CD14-positive monocyte (primary cell): Measurements from ENCODE around the gene VAMP3. TPM values are rescaled to one million over a fixed set of nuclear protein-coding genes. Genes with fewer than 3 reads are reported as not detected.

Experiments used
- DNase-seq, 3 donors: peaks; one replicate each; pipeline ENCODE4 v3.0.0-alpha.2; 2011 to 2022
- H2AFZ ChIP-seq: 2 replicates; pipeline ENCODE4 v1.6.0; 2012; ENCODE audit warnings: mild to moderate bottlenecking, low read depth, low read length, inconsistent platforms; ENCODE audit not compliant: insufficient read depth, poor library complexity, severe bottlenecking
- H3K27ac ChIP-seq, 2 donors: 1 replicate in 1 of 2; 2 replicates in 1 of 2; pipeline ENCODE4 v1.5.1; 2012 to 2013; ENCODE audit warnings: low read length in 2 of 2, control low read depth in 1 of 2, inconsistent platforms in 1 of 2, low read depth in 1 of 2, mild to moderate bottlenecking in 1 of 2
- H3K27me3 ChIP-seq, 2 donors: one replicate each; pipeline versions ENCODE4 v1.6.0 to v1.6.1; 2011 to 2013; ENCODE audit warnings: low read length in 2 of 2; ENCODE audit not compliant: control insufficient read depth in 2 of 2, insufficient read depth in 2 of 2
- H3K36me3 ChIP-seq, 2 donors: replicated peaks in 1 of 2; 1 replicate in 1 of 2; 2 replicates in 1 of 2; pipeline versions ENCODE4 v1.5.1 to v1.6.1; 2012 to 2013; ENCODE audit warnings: low read length in 2 of 2, control low read depth in 1 of 2, inconsistent platforms in 1 of 2, mild to moderate bottlenecking in 1 of 2; ENCODE audit not compliant: insufficient read depth in 2 of 2, control insufficient read depth in 1 of 2
- H3K4me1 ChIP-seq, 2 donors: 1 replicate in 1 of 2; 2 replicates in 1 of 2; pipeline versions ENCODE4 v1.5.1 to v1.6.1; 2012 to 2013; ENCODE audit warnings: low read length in 2 of 2, control low read depth in 1 of 2, inconsistent platforms in 1 of 2, mild to moderate bottlenecking in 1 of 2, moderate library complexity in 1 of 2; ENCODE audit not compliant: insufficient read depth in 2 of 2, control insufficient read depth in 1 of 2
- H3K4me2 ChIP-seq: replicated peaks from 2 replicates; pipeline ENCODE3; 2012; ENCODE audit warnings: low read length, moderate library complexity, mild to moderate bottlenecking; ENCODE audit not compliant: poor library complexity, severe bottlenecking; ENCODE audit errors: extremely low read depth
- H3K4me3 ChIP-seq, 3 experiments: fragments of 200-600 bp in 1 of 3; sonication (generic) in 1 of 3; replicated peaks in 1 of 3; 1 replicate in 2 of 3; 2 replicates in 1 of 3; pipeline ENCODE4 v1.5.1; 2011 to 2013; ENCODE audit warnings: low read length in 3 of 3, mild to moderate bottlenecking in 3 of 3, control low read depth in 2 of 3, low read depth in 2 of 3, inconsistent platforms in 1 of 3, moderate library complexity in 1 of 3
- H3K79me2 ChIP-seq: 2 replicates; pipeline ENCODE4 v1.6.0; 2012; ENCODE audit warnings: mild to moderate bottlenecking, control low read depth, inconsistent platforms, low read length, moderate library complexity; ENCODE audit not compliant: insufficient read depth
- H3K9ac ChIP-seq: 2 replicates; pipeline ENCODE4 v1.6.0; 2017; ENCODE audit warnings: low read length, mild to moderate bottlenecking; ENCODE audit not compliant: insufficient read depth, poor library complexity, severe bottlenecking
- H3K9me3 ChIP-seq, 2 donors: replicated peaks in 1 of 2; 1 replicate in 1 of 2; 2 replicates in 1 of 2; pipeline versions ENCODE4 v1.5.1 to v1.6.1; 2012 to 2013; ENCODE audit warnings: low read length in 2 of 2, control low read depth in 1 of 2; ENCODE audit not compliant: control insufficient read depth in 1 of 2, insufficient read depth in 1 of 2
- H4K20me1 ChIP-seq: 2 replicates; pipeline ENCODE4 v1.6.0; 2012; ENCODE audit warnings: mild to moderate bottlenecking, low read length, control low read depth, moderate library complexity; ENCODE audit not compliant: insufficient read depth
- H3K27ac Mint-ChIP-seq, 7 donors: one replicate each; pipeline ENCODE4 v1.8.0; 2020; ENCODE audit warnings: mild to moderate bottlenecking in 7 of 7, mixed read lengths in 7 of 7, moderate library complexity in 6 of 7, inconsistent platforms in 2 of 7
- H3K27me3 Mint-ChIP-seq, 3 donors: one replicate each; pipeline ENCODE4 v1.8.0; 2021 to 2022; ENCODE audit warnings: low read depth in 3 of 3, mild to moderate bottlenecking in 3 of 3, mixed read lengths in 3 of 3, moderate library complexity in 3 of 3, inconsistent platforms in 1 of 3
- H3K36me3 Mint-ChIP-seq, 2 donors: one replicate each; pipeline ENCODE4 v1.8.0; 2020; ENCODE audit warnings: mixed read lengths in 2 of 2, inconsistent platforms in 1 of 2, mild to moderate bottlenecking in 1 of 2
- H3K4me1 Mint-ChIP-seq: one replicate; pipeline ENCODE4 v1.8.0; 2020; ENCODE audit warnings: mild to moderate bottlenecking, mixed read lengths
- H3K4me3 Mint-ChIP-seq, 2 donors: one replicate each; pipeline ENCODE4 v1.8.0; 2020; ENCODE audit warnings: mild to moderate bottlenecking in 2 of 2, mixed read lengths in 2 of 2, moderate library complexity in 1 of 2
- H3K9me3 Mint-ChIP-seq, 7 donors: one replicate each; pipeline ENCODE4 v1.8.0; 2020 to 2022; ENCODE audit warnings: mixed read lengths in 7 of 7, mild to moderate bottlenecking in 6 of 7, moderate library complexity in 6 of 7, inconsistent platforms in 2 of 7
- CTCF ChIP-seq: fragments of 200-600 bp; IDR thresholded peaks from one replicate; pipeline ENCODE4 v1.8.0; 2022; ENCODE audit warnings: antibody characterized with exemption, mild to moderate bottlenecking
- WGBS: methylation state at CpG from one replicate; pipeline ENCODE4 v1.1.5; 2013; ENCODE audit warnings: missing lambda C conversion rate; ENCODE audit not compliant: insufficient coverage; 5-methylcytosine and 5-hydroxymethylcytosine counted together
- intact Hi-C, 2 donors: fragments of 100-400 bp; cut with micrococcal nuclease; formaldehyde crosslinking; loops; one replicate each; pipeline versions ENCODE4 v1.15.0 to v1.15.1; 2023
- polyA plus RNA-seq, 3 donors: library from polyadenylated mRNA; depleted of rRNA in 1 of 3; unstranded in 2 of 3; stranded (reverse) in 1 of 3; fragments of 300-500 nt in 2 of 3; fragments of >200 nt in 1 of 3; fragmentation: Illumina TruSeq in 2 of 3; gene quantifications; 1 replicate in 2 of 3; 2 replicates in 1 of 3; pipeline ENCODE4 v1.2.3, GENCODE V29; 2012 to 2021

The VAMP3 gene
- polyA plus RNA-seq, 3 donors, result 106 to 149 (median 138) TPM

- no peak for DNase-seq
- no peaks in the 10 kb centered on the region for H3K27me3 ChIP-seq
- no peaks in the 10 kb centered on the region for H3K9me3 ChIP-seq
- H2AFZ ChIP-seq, result no peak overlapping the region
- no peak overlapping the region for H3K27ac ChIP-seq
- H4K20me1 ChIP-seq, result peaks cover 46% of the 10 kb centered on the region
- no peak overlapping the region for H3K4me2 ChIP-seq
- Mint-ChIP-seq H3K9me3 (no peaks in the 10 kb centered on the region), H3K36me3 (peaks cover 63 to 79% of the 10 kb centered on the region in 2 donors), H3K27me3 (no peaks in the 10 kb centered on the region), H3K4me3 (no peak overlapping the region), H3K27ac (peak overlapping the region in 1 of 7 donors; percentile 16), H3K4me1 (peaks cover 50% of the 10 kb centered on the region)
- no peak overlapping the region for H3K9ac ChIP-seq
- H3K36me3 ChIP-seq, result peaks cover 46 to 78% of the 10 kb centered on the region in 2 donors
- peaks cover 37 to 48% of the 10 kb centered on the region in 2 donors for H3K4me1 ChIP-seq
- TF ChIP-seq CTCF, result no peak
- no peak overlapping the region for H3K4me3 ChIP-seq
- intact Hi-C loops, result loop anchor here in 1 of 2 donors (10.0 kb wide), 1 partner anchor 187 kb away; the partner anchor contains the start of gene PARK7
- peaks cover 59% of the 10 kb centered on the region for H3K79me2 ChIP-seq
- 91% methylated on average over 3 of the region's 3 CpGs for WGBS
Observed at GRCh38 chr1:7777591-7777990, 6.5 kb downstream of the VAMP3 start.

- H3K36me3 Mint-ChIP-seq, result peaks cover 58 to 73% of the 10 kb centered on the region in 2 donors
- Histone ChIP-seq H3K9ac (no peak overlapping the region), H3K79me2 (peaks cover 53% of the 10 kb centered on the region), H3K9me3 (no peaks in the 10 kb centered on the region), H3K27ac (no peak overlapping the region), H3K4me1 (peaks cover 38 to 48% of the 10 kb centered on the region in 2 donors), H4K20me1 (peaks cover 40% of the 10 kb centered on the region), H2AFZ (no peak overlapping the region), H3K4me2 (no peak overlapping the region), H3K27me3 (no peaks in the 10 kb centered on the region), H3K36me3 (peaks cover 44 to 72% of the 10 kb centered on the region in 2 donors), H3K4me3 (no peak overlapping the region)
- H3K27me3 Mint-ChIP-seq, result no peaks in the 10 kb centered on the region
- 100% methylated on average over 2 of the region's 4 CpGs for WGBS
- intact Hi-C loops, result loop anchor here in 1 of 2 donors (10.0 kb wide), 1 partner anchor 187 kb away; the partner anchor contains the start of gene PARK7
- H3K4me3 Mint-ChIP-seq, result no peak overlapping the region
- no peak for TF ChIP-seq CTCF
- peaks cover 50% of the 10 kb centered on the region for H3K4me1 Mint-ChIP-seq
- H3K9me3 Mint-ChIP-seq, result no peaks in the 10 kb centered on the region
- no peak overlapping the region for H3K27ac Mint-ChIP-seq
- no peak for DNase-seq
Observed at GRCh38 chr1:7778133-7778628, 7.1 kb downstream of the VAMP3 start.
